Uterus (tissue), 2 donors: Measurements from ENCODE around the gene ARHGEF25.

Source experiments
- POLR2A ChIP-seq, 2 donors: fragments of 450-650 bp; IDR thresholded peaks; one replicate each; pipeline ENCODE4 v1.6.1; 2016; ENCODE audit warnings: antibody characterized with exemption in 2 of 2, mild to moderate bottlenecking in 1 of 2, moderate library complexity in 1 of 2
- TF ChIP-seq, protein P1 (sequence below), 4 experiments: fragments of 200-600 bp in 2 of 4; fragments of 450-650 bp in 2 of 4; sonication (generic) in 2 of 4; IDR thresholded peaks; one replicate each; pipeline ENCODE4 v1.5.1; 2016 to 2019; ENCODE audit warnings: antibody characterized with exemption in 4 of 4, mild to moderate bottlenecking in 2 of 4, moderate library complexity in 1 of 4

DNA sequence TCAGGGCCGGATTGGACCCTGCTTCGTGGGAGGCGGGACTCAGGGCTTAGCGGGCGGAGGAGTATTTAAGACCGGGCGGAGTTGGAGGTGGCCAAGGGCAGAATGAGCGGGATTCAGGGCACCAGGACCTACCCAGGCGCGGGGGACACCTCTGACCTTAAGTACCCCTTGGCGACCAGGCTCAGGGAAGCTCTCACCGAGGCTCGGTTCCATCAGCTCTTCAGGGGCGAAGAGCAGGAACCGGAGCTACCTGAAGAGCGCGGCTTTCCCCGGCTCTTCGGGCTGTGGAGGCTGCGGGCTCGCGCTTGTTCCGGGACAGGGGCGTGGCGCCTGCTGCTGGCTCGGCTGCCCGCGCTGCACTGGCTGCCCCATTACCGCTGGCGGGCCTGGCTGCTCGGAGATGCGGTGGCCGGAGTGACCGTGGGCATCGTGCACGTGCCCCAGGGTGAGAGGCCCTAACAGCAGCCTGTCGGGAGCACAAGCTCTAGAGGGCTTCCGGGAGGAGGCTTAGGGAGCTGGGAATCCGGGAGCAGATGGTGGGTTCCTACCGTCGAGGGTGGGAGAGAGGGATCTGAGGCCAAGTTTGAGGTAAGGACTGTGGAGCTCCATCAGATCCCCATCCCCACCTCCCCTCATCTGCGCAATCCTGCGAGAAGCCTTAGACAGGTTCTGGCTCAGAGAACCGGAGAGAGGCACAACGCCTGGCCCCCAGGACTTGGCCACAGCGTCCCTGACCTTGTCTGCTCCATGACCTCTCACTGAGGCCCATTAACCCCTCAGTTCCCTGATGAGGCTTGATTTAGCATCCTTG, 8.4 kb downstream of the ARHGEF25 start:
- no peak for TF ChIP-seq POLR2A (IDR thresholded peaks at IDR 0.05)
- TF ChIP-seq, protein P1, sequence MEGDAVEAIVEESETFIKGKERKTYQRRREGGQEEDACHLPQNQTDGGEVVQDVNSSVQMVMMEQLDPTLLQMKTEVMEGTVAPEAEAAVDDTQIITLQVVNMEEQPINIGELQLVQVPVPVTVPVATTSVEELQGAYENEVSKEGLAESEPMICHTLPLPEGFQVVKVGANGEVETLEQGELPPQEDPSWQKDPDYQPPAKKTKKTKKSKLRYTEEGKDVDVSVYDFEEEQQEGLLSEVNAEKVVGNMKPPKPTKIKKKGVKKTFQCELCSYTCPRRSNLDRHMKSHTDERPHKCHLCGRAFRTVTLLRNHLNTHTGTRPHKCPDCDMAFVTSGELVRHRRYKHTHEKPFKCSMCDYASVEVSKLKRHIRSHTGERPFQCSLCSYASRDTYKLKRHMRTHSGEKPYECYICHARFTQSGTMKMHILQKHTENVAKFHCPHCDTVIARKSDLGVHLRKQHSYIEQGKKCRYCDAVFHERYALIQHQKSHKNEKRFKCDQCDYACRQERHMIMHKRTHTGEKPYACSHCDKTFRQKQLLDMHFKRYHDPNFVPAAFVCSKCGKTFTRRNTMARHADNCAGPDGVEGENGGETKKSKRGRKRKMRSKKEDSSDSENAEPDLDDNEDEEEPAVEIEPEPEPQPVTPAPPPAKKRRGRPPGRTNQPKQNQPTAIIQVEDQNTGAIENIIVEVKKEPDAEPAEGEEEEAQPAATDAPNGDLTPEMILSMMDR (IDR thresholded peaks at IDR 0.05): no peak
